HG03108 (cell line): ENCODE measurements around the gene LILRB2.
"Not testable (repeated sequence)": the region's sequence is repeated elsewhere in the genome, so short reads cannot be mapped to it uniquely, and the experiment has no call there.

Source experiments
- ATAC-seq: cut with Tn5 transposase; IDR thresholded peaks from one replicate; pipeline ENCODE4 v1.9.1; 2021; ENCODE audit warnings: moderate library complexity; ENCODE audit not compliant: unreplicated experiment

Gene LILRB2

GRCh38 chr19:54281007-54281728, at the start of gene LILRB2:
TSS of gene LILRB2 (minus strand) at chr19:54281110. CDS start at chr19:54280496, 614 bp downstream.
- ATAC-seq, result no peak

GRCh38 chr19:54329476-54330165, 48.7 kb upstream of the LILRB2 start:
- ATAC-seq, result no peak

DNA sequence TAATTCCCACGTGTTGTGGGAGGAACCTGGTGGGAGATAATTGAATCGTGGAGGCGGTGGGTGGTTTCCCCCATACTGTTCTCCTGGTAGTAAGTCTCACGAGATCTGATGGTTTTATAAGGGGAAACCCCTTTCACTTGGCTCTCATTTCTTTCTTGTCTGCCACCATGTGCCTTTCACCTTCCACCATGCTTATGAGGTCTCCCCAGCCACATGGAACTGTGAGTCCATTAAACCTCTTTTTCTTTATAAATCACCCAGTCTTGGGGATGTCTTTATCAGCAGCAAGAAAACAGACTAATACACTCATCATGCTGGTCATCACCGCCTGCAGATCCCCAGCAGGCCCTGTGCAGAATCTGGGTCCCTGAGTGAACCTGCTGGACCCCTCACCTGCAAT, 47.9 kb upstream of the LILRB2 start:
- ATAC-seq, result not testable (repeated sequence)

GRCh38 chr19:54325631-54326030, 44.7 kb upstream of the LILRB2 start:
- ATAC-seq, result no peak

- ATAC-seq, result no peak
Measured at GRCh38 chr19:54325194-54325621, 44.3 kb upstream of the LILRB2 start.

DNA sequence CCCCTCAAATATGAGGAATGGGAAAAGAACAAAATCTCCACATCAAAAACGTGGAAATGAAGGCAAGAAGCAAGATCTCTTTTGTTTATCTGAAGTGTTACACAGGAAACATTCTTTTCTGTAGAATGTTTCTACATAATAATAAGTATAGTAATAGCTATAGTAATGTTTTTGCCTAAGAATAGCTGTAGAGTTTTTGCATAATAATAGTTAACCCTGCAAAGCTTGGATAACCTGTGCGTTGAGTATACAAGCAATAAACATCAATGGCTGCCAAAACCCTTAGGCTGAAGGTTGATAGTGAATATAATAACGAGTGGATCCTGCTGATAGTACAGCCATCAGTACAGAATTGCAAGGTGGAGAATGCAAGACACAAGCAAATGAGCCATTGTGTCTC, 43.2 kb upstream of the LILRB2 start:
- no peak for ATAC-seq

DNA sequence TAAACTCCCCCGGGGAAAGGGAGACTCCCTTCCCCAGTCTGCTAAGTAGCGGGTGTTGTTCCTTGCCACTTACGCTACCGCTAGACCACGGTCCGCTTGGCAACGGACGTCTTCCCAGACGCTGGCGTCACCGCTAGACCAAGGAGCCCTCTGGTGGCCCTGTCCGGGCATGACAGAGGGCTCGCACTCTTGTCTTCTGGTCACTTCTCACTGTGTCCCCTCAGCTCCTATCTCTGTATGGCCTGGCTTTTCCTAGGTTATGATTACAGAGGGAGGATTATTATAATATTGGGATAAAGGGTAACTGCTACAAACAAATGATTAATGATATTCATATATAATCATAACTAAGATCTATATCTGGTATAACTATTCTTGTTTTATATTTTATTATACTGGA, 42.0 kb upstream of the LILRB2 start:
- not testable (repeated sequence) for ATAC-seq

DNA sequence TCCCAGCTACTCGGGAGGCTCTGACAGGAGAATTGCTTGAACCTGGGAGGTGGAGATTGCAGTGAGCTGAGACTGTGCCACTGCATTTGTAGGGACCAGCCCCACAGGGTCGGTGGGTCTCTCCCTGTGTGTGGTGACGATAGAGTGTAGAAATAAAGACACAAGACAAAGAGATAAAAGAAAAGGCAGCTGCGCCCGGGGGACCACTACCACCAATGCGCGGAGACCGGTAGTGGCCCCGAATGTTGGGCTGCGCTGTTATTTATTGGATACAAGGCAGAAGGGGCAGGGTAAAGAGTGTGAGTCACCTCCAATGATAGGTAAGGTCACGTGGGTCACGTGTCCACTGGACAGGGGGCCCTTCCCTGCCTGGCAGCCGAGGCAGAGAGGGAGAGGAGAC, 41.4 kb upstream of the LILRB2 start:
- ATAC-seq, result not testable (repeated sequence)

DNA sequence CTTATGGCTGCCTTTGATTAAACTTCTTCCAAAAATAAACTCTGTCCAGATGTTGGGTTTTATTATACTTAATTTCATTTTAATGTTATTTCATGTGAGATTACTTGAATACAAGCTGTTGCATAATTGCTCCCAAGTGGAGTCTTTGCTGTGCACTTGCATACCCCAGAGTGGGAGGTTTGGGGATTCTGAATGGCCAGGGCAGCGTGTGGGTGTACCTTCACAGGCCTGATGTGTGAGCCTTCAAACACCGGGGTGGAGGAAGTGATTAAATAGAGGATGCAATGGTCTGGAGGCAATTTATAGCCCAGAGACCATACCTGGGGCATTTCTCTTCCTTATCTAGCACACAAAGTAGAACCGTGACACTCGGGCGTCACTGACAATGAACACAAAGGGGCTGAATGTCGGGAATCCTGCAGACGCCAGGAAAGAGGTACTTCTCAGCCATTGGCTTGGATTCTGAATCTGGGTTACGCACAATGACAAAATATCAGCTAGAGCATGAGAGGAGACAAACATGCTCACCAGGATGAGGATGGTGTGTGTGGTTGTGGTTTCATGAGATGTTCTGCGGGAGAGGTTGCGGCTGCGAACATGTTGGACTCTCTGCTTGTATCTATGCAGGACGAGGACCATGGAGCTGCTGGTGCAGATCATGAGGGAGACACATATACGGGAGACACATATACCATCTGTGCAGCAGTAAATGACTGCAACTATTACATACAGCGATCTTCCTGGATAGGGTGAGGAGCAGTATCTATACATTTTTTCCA, 39.2 kb upstream of the LILRB2 start:
- no peak for ATAC-seq

DNA sequence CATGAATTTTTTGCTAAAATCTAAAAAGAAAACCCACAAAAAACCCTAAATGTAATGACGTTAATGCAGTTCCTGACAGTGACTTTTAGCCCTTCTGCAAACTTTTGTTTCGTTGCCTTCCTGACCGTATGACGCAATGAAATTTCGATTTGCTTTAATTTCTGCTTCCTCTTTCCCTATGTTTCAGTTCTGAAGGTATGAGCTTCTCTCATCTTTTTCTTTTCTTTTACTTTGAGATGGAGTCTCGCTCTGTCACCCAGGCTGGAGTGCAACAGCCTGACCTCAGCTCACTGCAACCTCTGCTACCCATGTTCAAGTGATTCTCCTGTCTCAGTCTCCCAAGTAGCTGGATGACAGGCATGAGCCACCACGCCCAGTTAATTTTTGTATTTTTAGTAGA, 38.1 kb upstream of the LILRB2 start:
- ATAC-seq, result no peak

DNA sequence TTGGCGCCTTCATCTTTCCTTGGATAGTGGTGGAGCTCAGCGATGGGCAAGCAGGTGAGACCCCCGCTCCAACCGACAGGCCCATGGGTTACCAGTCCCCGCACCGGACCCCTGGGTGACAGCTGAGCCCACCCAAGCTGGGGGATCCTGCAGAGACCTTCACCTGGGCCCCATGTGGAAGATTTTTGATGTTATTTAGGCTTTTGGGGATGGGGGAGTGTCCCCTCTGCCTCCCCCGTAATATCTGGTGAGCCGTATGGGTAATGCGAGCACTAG, 37.0 kb upstream of the LILRB2 start:
- ATAC-seq, result no peak

DNA sequence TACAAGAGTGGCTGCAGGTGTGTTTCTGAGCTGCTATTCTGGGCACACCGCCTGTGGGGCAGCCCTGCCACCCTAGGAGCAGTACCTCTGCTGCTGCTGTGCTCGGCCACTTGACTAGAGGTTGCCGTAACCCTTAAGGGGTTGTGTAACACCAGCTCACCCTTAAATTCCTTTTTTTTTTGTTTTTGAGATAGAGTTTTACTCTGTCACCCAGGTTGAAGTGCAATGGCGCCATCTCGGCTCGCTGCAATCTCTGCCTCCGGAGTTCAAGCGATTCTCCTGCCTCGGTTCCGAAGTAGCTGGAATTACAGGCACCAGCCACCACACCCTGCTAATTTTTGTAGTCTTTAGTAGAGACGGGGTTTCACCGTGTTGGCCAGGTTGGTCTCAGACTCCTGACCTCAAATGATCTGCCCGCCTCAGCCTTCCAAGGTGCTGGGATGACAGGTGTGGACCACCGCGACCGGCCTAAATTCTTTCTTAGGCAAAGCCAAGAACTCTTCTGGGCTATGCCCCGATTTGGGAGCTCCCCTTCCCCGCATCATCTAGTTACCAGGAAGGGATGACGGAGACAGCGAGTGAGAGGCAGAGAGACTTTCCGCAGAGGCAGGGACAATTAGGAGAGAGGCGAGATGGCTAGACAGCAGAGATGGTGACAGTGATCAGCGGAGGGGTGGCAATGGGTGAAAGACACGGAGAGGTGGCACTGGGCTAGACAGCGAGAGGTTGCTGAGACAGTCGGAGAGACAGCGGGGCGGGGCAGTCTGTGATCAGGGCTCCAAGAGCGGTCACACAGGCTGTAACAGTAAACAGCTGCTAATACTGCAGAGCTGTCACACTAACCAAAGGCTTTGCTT, 36.4 kb upstream of the LILRB2 start:
- no peak for ATAC-seq

DNA sequence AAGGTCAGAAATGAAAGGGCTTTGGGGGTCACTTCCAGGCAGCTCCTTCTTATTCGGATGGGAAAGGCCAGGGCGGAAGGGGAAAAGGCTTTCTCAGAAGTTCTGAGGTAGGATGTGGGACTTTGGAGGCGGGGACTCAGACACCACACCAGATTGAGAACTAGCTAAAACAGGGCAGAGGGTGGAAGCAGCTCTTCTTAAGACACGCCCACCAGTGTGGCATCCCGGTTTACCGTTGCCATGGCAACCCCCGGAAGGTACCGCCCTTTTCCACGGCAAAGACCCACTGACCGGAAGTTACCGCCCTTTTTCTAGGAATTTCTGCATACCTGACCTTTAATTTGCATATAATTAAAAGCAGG, 35.8 kb upstream of the LILRB2 start:
- ATAC-seq, result no peak

DNA sequence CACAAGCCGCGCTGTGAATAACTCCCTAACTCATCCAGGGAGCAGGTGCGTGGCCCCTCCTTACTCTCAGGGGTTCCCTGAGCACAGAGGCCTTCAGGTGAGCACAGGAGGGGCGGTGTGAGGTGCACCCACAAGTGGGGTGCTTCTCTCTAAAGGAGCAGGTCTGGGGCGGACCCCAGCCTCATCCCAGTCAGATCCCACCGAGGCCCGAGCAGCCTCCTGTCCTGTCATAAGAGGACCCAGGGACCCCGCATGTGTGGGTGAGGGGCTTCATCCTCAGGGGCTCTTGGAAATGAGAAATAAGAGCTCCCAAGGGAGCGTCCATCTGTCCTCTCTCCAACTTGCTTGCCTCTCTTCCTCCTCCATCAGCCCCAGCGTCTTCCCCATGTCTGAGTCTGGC, 35.0 kb upstream of the LILRB2 start:
- no peak for ATAC-seq

- no peak for ATAC-seq
Measured at GRCh38 chr19:54312436-54313377, 31.8 kb upstream of the LILRB2 start, which contains the start of gene LILRA5. TSS of gene LILRA5 (minus strand) at chr19:54313166. CDS start at chr19:54313019, 147 bp downstream.

GRCh38 chr19:54312011-54312410, 31.1 kb upstream of the LILRB2 start:
- no peak for ATAC-seq

- no peak for ATAC-seq
Measured at GRCh38 chr19:54311486-54311885, 30.6 kb upstream of the LILRB2 start.

DNA sequence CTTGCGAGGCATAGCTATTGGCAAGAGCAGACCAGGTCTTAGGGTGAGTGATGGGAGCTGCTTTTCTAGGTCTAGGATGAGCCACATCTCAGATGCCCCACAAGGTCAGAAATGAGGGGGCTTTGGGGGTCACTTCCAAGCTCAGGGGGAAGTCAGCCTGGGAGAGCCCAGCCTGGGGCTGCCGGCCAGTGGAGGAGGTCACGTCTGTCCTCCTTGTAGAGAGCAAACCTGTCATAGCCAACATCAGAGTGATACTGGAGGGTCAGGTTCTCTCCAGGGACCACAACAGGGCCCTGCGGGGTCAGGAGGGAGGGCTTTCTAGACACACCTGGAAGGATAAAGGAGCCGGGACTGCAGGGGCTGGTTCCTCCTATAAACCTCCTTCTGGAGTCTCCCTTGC, 29.6 kb upstream of the LILRB2 start:
- ATAC-seq, result no peak

DNA sequence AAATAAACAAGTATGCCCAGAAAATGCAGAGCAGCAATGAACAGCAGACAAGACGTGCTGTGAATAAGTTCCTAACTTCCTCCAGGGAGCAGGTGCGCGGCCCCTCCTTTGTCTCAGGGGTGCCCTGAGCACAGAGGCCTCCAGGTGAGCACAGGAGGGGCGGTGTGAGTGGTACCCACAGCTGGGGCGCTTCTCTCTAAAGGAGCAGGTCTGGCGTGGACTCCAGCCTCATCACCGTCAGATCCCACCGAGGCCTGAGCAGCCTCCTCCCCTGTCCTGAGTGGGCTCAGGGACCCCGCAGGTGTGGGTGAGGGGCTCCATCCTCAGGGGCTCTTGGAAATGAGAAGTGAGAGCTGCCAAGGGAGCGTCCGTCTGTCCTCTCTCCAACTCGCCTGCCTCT, 28.9 kb upstream of the LILRB2 start:
- ATAC-seq, result no peak
